Right lobe of liver (tissue), 4 donors: ENCODE results near the gene LY6G6F.

Source experiments
- POLR2A ChIP-seq: fragments of 450-650 bp; IDR thresholded peaks from one replicate; pipeline ENCODE4 v1.6.1; 2017; ENCODE audit warnings: antibody characterized with exemption, mild to moderate bottlenecking
- TF ChIP-seq, protein P1 (sequence below), 4 donors: fragments of 200-600 bp in 3 of 4; fragments of 450-650 bp in 1 of 4; IDR thresholded peaks; one replicate each; pipeline versions ENCODE4 v1.5.1 to v1.8.0; 2016 to 2022; ENCODE audit warnings: antibody characterized with exemption in 4 of 4, mild to moderate bottlenecking in 2 of 4
- donor health status: DM: no; HTN: no; CAD: no.
- donor health status: DM: no; HTN: no; CAD: no.
- donor health status: DM: no; HTN: yes; CAD: no.

DNA sequence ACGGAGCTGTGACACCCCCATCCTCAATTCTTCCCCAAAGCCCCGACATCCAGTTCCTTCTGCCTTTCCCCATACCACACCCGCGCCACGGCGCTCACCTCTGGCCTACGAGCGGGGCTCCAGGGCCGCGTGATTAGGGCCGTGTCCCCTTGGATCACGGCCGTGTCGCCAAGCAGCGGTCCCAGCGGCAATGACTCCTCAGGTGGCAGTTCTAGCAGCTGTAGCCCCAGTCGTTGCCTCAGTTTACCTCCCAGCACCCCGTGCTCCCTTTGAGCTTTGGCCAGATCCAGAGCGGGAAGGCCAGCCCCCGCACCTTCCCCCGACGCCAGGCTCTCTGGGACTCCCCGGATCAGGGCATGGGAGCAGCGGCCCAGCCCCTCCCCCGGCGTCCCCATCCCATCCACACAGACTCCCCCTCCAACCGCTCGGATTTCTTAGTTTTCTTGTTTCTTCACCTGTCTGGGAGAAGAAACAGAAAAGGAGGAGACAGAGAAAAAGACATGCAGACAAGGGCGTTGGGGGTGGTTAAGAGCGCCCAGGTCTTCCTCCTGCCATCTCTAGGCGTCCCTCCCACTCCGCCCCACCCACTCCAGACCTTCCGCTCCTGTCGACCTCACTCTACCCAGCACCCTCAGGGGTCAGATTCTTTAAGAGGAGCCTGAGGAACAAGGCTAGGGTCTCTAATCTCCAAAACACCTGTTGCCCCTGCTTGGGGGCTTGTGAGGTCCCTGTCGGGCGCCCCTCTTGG, 22.3 kb downstream of the LY6G6F start, which contains the start of gene DDAH2:
- TF ChIP-seq, protein P1, sequence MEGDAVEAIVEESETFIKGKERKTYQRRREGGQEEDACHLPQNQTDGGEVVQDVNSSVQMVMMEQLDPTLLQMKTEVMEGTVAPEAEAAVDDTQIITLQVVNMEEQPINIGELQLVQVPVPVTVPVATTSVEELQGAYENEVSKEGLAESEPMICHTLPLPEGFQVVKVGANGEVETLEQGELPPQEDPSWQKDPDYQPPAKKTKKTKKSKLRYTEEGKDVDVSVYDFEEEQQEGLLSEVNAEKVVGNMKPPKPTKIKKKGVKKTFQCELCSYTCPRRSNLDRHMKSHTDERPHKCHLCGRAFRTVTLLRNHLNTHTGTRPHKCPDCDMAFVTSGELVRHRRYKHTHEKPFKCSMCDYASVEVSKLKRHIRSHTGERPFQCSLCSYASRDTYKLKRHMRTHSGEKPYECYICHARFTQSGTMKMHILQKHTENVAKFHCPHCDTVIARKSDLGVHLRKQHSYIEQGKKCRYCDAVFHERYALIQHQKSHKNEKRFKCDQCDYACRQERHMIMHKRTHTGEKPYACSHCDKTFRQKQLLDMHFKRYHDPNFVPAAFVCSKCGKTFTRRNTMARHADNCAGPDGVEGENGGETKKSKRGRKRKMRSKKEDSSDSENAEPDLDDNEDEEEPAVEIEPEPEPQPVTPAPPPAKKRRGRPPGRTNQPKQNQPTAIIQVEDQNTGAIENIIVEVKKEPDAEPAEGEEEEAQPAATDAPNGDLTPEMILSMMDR (IDR thresholded peaks at IDR 0.05) = no peak
- TF ChIP-seq POLR2A = no peak
